Bone marrow (tissue), 2 donors: ENCODE data around the gene EEFSEC.

Source experiments
- DNase-seq, 2 donors: peaks; one replicate each; lab custom pipeline; 2025; lab: John Stamatoyannopoulos, UW

The EEFSEC gene

DNA sequence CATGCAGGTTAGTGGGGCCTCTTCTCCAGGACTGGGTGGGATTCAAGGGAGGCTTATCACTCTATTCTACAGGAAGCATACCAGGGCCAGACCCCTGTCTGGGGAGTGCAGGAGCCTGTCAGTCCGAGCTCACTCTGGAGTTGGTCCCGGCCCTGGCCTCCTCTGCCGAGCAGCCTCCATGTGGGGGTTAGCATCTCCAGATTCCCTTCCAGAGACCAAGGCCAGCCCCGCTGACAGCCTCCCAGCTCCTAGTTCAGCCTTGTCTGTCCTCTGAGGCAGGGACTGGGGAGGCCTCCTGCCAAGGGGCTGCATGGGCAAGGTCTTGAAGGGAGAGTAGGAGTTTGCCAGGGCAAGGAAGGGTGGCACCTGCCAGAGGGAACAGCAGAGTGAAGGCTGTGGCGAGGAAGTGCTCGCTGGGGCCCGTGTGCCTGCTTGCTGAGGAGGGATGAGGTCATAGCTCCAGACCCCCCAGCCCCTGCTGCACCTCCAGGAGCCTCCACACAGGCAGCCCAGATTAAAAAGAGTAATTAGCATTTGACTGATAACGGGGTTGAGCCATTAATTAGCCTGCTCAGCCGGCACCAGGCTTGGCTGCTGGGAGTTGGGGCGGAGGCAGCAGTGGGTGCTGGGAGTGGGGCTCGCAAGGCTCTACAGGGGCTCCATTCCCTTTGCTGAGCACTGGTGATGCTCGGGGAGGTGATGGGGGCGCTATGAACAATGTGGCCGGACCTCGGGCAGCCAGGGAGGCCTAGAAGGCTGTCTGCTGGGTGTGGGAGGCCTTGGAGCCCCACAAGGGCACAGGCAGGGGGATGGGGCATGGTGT, 259.1 kb downstream of the EEFSEC start:
- no peak for DNase-seq

DNA sequence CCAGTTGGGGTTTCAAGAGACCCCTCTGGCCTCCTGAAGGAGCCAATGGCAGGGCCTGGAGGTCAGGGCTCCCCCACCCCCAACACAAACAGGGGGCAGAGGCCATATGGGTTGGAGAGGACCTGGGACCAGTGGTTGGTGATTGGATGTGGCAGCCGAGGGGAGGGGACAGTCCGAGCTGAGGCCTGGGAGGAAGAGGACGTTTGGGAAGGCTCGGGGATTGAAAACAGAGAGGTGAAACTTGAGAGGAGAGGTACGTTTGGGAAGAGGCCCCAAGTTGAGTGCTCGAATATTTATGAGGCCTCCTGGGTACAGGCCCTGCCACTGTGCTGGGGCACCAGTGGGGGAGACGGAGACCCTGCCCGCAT, 259.7 kb downstream of the EEFSEC start:
- no peak for DNase-seq

GRCh38 chr3:128413413-128414205, 260.3 kb downstream of the EEFSEC start:
- no peak for DNase-seq

- DNase-seq: no peak
Measured at GRCh38 chr3:128415200-128415772, 262.0 kb downstream of the EEFSEC start.

DNA sequence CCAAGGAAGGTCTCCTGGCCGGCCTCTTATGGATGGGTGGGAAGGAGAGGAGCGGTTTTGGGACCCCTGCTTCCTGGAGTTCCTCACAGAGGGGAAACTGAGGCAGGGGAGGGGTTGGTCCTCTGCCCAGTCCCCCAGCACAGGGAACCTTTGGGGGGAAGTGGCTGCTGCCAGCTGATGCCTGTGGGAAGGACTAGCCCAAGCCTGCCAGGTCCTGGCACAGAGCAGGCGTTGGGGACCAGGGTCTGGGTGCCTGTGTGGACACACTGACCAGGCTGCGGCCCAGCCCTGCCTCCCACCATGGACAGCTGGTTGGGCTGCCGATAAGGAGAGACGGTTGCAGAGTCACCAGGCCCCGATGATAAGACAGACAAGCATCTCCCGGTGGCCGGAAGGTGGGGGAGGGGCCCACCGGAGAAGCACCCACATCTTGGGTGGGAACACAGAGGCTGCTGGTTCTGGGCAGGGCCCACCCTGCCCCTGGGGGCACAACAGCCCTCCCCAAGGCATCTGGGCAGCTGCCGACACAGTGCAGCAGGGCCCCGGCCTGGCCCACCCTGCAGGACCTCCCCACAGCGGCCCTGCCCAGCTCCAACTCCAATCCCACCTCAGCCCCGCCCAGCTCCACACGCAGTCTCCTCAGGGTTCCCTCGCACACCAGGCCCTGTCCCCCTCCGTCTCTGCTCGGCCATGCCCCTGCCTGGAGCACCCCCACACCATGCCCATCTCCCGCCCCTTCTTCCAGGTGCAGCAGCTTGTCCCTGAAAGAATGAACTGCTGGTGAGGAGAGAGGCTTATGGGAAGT, 262.7 kb downstream of the EEFSEC start:
- DNase-seq: no peak

- DNase-seq: peak in 1 of 2 donors; percentile 3
Measured at GRCh38 chr3:128416578-128417211, 263.4 kb downstream of the EEFSEC start.

- no peak for DNase-seq
Measured at GRCh38 chr3:128418900-128419299, 265.6 kb downstream of the EEFSEC start.

- no peak for DNase-seq
Measured at GRCh38 chr3:128419311-128419710, 266.0 kb downstream of the EEFSEC start.

DNA sequence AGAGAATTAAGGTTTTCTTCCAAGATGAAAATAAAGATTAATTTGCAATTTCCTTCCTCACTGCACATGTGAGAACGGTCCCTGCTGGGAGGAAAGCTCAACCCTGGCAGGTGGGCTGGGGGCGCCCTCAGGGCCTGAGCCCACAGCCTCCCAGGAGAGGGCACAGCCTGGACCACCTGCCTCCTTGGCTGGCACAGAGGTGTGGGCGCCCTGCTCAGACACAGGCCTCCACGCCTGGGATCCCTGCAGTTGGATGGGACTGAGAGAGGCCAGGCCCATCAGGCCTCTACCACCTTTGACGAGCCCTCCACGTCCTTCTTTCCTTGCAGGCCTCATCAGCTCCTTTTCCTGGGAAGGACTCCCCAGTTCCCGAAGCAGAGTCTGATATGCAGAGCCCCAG, 267.0 kb downstream of the EEFSEC start:
- no peak for DNase-seq

DNA sequence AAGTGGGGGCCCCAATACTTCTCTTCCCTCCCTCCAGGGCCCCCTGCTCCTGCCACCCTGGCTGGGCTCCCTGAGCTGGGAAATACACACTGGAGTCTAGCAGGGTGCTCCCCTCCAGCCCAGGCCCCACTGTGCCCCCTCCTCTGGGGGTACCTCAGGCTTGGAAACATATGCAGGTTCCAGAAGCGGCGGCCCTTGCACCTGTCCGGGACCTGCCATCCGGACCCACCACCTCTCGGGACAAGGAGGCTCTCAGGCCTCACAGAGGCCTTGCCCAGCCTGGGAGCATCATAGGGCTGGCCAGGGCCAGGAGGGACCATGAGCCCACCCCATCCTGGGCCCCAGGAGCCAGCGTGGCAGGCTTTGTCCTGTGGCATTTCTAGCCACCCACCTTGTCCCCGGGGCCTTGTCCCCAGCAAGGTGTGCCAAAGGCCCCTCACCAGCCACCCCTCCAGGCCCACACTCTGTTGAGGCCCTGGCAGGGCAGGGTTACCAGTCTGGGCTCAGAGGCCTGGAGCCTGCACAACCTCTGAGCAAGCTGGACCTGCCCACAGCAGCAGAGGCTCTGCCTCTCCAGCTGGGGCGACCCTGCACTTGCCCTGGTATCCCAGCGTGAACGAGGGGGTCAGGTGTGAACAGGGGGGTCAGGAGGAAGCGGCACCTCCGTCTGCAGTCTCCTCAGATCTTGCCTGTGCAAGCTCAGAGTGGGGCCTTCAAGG, 267.6 kb downstream of the EEFSEC start:
- no peak for DNase-seq

- no peak for DNase-seq
Measured at GRCh38 chr3:128421439-128421836, 268.2 kb downstream of the EEFSEC start.

DNA sequence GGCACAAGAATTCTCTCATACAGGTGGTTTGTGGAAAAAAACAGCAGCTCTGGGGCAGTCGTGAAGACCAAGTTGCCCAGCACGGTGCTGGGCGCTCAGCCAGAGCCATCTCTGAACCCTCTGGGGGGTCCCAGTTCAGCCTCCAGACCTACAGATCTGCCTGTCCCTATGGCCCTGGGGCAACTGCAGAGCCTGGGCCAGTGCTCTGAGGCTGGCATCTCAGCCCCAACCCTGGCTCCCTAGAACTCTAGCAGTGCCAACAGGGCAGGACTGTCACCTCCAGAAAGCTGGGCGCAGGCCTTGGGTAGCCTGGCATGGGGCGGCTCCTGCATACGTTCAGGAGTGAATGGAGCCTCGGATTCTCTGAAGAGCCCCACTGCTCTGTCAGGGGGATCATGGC, 268.7 kb downstream of the EEFSEC start:
- no peak for DNase-seq

DNA sequence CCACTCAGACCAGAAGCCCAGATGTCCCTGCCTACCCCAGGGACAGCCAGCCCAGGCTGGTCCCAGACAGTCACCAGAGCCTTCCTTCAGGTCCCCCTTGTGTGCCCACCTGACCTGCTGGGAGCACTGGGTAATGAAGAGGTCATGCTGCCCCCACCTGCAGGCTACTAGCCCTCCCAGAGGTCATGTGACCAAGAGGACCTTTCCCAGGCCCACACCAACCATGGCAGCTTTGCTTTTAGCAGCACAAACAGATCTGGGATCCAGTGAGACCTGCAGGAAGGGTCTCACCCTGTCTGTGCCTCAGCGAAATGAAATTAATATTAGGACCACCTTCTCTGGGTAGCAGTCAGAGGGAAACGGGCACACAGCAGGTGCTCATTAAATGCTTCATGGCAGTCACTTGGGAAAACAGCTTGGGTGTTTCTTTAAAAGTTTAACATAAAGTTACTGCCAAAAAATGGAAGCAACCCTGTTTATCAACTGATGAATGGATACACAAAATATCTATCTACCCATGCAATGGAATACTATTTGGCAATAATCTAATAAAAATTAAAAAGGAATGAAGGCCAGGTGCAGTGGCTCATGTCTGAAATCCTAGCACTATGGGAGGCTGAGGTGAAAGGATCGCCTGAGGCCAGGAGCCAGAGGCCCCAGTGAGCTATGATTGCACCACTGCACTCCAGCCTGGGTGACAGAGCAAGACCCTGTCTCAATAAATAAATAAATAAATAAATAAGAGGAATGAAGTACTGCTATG, 269.7 kb downstream of the EEFSEC start:
- DNase-seq: no peak

DNA sequence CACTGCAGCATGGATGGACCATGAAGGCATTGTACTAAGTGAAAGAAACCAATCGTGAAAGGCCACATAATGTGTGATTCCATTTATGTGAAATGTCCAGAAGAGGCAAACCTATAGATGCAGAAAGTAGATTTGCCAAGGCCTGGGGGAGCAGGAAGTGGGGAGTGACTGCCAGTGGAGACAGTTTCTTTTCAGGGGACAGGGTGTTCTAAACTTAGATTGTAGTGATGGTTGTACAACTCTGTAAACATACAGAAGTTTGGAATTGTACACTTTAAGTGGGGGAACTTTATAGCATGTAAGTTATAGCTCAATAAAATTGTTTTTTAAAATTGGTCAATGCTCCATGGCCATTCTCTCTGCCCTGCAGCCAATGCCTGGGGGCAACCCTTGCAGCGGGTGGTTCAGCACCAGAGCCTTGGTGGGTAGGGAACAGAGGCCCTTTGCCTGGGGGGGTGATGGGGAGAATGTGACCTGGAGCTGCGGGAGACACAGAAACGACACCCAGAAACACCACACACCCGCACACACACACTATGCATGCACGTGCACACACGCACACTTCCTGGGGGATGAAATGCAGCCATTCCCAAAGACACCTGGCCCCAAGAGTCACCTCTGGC, 270.4 kb downstream of the EEFSEC start:
- peak in 1 of 2 donors; percentile 11 for DNase-seq

- DNase-seq: no peak
Measured at GRCh38 chr3:128424508-128425069, 271.3 kb downstream of the EEFSEC start.

DNA sequence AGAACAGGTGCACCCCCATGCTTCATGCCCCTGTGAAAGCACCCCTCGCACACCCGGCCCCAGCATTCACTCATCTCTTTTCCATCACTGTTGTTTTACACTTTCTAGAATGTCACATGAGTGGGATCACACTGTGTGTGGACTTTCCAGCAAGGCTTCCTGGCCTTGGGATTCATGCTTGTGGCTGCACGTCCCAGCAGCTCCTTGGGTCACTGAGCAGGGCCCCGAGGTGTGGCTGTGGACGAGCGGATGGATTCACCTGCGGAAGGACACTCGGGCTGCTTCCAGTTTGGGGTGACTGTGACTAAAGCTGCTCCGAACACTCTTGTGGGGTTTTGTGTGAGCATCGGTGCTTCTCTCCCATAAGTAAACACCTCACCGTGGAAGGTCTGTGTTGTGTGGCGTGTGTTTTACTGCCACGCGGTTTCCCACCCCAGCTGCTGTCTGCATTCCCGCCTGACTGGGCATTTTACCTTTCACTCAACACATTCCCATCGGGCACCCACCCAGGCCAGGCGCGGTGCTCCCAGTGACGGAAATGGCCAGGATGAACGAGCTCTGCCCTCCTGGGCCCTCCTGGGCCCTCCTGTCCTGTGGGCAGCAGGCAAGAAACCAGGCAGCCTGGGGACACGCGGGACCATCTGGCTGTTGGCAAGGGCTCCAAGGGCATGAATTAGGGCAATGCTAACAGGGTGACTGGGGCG, 272.0 kb downstream of the EEFSEC start:
- DNase-seq: no peak

- DNase-seq: no peak
Measured at GRCh38 chr3:128425846-128426127, 272.5 kb downstream of the EEFSEC start.

DNA sequence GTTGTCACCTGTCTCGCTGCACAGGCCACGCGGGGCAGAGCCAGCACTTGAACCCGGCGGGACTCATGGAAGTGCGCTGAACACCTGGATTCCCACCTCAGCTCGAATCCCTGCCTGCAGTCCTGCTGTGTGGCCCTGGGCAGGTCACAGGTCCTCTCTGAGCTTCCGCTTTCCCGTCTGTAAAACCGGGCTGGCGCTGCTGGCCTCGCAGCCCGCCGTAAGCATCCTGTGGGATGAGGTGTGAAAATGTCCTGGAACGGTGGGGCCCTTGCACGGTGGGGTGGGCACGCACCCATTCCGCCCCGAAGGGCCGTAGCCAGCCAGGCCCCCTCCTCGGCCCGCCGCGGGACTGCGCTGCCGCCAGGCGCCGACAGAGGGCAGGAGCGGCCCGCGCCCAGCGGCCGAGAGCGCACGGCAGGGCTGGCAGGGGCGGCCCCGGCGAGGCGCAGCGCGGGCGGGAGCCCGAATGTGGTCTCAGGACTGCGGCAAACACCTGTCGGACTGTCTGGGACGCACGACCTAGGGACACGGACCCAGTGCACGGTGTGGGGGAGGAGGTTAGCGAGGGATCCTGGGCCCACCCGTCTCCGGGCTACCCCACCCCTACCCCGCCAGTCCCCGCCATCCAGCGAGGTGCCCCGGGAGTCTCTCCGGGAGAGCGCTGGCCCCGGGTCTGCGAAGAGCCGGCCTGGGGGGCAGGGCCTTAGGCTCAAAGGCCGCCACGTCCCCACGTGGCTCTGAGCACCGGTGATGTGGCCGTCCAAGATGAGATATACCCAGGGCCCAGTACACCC, 273.0 kb downstream of the EEFSEC start:
- peak in 1 of 2 donors; percentile 35 for DNase-seq
